ENCODE results near the gene SNED1. TPM values are rescaled to one million over a fixed set of nuclear protein-coding genes. Genes with fewer than 3 reads are reported as not detected.

The SNED1 gene
- total and polyA plus RNA-seq, 2 experiments from 2014 or later = 1.5 to 2.8 TPM

DNA sequence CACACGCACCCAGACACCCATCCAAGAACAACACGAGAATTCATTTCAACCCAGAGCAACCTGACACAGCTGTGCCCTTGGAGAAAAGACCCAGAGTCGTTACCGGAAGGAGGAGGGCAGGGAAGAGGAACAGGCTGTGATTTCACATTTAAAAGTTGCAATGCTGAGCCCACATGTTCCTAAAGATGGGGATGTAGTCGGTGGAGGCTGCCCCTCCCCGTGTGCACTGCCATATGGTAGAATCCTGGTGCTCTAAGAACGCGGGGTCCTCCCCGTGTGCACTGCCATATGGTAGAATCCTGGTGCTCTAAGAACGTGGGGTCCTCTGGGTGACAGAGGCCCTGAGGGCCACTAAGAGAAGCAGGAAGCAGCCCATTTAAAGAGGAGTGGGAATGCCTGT is 92.8 kb downstream of the SNED1 start:
- Histone ChIP-seq H3K4me3 (no peak overlapping the region), H3K4me1 (ENCODE audit: insufficient read depth) (peaks cover 11% of the 10 kb centered on the region; the same call in 1 of the 2 replicates), H4K20me1 (replicated peaks; ENCODE audit: insufficient read depth) (peaks cover 13% of the 10 kb centered on the region), H3K4me2 (no peak overlapping the region), H3K36me3 (ENCODE audit: insufficient read depth) (peaks cover 19% of the 10 kb centered on the region), H3K79me2 (replicated peaks; ENCODE audit: insufficient read depth) (peaks cover 5% of the 10 kb centered on the region; the same call in 1 of the 2 replicates), H3K27me3 (ENCODE audit: insufficient read depth) (no peaks in the 10 kb centered on the region), H3K9me2 (ENCODE audit: insufficient read depth) (no peaks in the 10 kb centered on the region), H2AFZ (no peak overlapping the region), H3F3A (replicated peaks; ENCODE audit: low read depth) (no peaks in the 10 kb centered on the region), H3K27ac (ENCODE audit: low read depth) (no peak overlapping the region)
- no peak for DNase-seq (ENCODE audit: low spot score)
- Mint-ChIP-seq H3K27me3 (ENCODE audit: insufficient read depth, low read depth, poor library complexity) (peaks cover 6% of the 10 kb centered on the region), H3K9me3 (no peaks in the 10 kb centered on the region), H3K4me3 (no peak overlapping the region), H3K4me1 (peaks cover 13% of the 10 kb centered on the region), H3K36me3 (ENCODE audit: low read depth) (peaks cover 64% of the 10 kb centered on the region), H3K27ac (no peak overlapping the region)
- no peak for ATAC-seq
- TF ChIP-seq STAT1 (IDR thresholded peaks at IDR 0.05; ENCODE audit: unreplicated experiment) = no peak
- TF ChIP-seq, protein P1, sequence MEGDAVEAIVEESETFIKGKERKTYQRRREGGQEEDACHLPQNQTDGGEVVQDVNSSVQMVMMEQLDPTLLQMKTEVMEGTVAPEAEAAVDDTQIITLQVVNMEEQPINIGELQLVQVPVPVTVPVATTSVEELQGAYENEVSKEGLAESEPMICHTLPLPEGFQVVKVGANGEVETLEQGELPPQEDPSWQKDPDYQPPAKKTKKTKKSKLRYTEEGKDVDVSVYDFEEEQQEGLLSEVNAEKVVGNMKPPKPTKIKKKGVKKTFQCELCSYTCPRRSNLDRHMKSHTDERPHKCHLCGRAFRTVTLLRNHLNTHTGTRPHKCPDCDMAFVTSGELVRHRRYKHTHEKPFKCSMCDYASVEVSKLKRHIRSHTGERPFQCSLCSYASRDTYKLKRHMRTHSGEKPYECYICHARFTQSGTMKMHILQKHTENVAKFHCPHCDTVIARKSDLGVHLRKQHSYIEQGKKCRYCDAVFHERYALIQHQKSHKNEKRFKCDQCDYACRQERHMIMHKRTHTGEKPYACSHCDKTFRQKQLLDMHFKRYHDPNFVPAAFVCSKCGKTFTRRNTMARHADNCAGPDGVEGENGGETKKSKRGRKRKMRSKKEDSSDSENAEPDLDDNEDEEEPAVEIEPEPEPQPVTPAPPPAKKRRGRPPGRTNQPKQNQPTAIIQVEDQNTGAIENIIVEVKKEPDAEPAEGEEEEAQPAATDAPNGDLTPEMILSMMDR (conservative IDR thresholded peaks at IDR 0.05; ENCODE audit: low read depth in 2 of 2) = no peak
- TF ChIP-seq NANOG (IDR thresholded peaks at IDR 0.05; ENCODE audit: borderline replicate concordance) = no peak
- TF ChIP-seq, protein P2, sequence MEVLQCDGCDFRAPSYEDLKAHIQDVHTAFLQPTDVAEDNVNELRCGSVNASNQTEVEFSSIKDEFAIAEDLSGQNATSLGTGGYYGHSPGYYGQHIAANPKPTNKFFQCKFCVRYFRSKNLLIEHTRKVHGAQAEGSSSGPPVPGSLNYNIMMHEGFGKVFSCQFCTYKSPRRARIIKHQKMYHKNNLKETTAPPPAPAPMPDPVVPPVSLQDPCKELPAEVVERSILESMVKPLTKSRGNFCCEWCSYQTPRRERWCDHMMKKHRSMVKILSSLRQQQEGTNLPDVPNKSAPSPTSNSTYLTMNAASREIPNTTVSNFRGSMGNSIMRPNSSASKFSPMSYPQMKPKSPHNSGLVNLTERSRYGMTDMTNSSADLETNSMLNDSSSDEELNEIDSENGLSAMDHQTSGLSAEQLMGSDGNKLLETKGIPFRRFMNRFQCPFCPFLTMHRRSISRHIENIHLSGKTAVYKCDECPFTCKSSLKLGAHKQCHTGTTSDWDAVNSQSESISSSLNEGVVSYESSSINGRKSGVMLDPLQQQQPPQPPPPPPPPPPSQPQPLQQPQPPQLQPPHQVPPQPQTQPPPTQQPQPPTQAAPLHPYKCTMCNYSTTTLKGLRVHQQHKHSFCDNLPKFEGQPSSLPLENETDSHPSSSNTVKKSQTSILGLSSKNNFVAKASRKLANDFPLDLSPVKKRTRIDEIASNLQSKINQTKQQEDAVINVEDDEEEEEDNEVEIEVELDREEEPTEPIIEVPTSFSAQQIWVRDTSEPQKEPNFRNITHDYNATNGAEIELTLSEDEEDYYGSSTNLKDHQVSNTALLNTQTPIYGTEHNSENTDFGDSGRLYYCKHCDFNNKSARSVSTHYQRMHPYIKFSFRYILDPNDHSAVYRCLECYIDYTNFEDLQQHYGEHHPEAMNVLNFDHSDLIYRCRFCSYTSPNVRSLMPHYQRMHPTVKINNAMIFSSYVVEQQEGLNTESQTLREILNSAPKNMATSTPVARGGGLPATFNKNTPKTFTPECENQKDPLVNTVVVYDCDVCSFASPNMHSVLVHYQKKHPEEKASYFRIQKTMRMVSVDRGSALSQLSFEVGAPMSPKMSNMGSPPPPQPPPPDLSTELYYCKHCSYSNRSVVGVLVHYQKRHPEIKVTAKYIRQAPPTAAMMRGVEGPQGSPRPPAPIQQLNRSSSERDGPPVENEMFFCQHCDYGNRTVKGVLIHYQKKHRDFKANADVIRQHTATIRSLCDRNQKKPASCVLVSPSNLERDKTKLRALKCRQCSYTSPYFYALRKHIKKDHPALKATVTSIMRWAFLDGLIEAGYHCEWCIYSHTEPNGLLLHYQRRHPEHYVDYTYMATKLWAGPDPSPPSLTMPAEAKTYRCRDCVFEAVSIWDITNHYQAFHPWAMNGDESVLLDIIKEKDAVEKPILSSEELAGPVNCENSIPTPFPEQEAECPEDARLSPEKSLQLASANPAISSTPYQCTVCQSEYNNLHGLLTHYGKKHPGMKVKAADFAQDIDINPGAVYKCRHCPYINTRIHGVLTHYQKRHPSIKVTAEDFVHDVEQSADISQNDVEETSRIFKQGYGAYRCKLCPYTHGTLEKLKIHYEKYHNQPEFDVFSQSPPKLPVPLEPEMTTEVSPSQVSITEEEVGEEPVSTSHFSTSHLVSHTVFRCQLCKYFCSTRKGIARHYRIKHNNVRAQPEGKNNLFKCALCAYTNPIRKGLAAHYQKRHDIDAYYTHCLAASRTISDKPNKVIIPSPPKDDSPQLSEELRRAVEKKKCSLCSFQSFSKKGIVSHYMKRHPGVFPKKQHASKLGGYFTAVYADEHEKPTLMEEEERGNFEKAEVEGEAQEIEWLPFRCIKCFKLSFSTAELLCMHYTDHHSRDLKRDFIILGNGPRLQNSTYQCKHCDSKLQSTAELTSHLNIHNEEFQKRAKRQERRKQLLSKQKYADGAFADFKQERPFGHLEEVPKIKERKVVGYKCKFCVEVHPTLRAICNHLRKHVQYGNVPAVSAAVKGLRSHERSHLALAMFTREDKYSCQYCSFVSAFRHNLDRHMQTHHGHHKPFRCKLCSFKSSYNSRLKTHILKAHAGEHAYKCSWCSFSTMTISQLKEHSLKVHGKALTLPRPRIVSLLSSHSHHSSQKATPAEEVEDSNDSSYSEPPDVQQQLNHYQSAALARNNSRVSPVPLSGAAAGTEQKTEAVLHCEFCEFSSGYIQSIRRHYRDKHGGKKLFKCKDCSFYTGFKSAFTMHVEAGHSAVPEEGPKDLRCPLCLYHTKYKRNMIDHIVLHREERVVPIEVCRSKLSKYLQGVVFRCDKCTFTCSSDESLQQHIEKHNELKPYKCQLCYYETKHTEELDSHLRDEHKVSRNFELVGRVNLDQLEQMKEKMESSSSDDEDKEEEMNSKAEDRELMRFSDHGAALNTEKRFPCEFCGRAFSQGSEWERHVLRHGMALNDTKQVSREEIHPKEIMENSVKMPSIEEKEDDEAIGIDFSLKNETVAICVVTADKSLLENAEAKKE (CRISPR knock-in tag; IDR thresholded peaks at IDR 0.05) = no peak
- TF ChIP-seq, protein P3, sequence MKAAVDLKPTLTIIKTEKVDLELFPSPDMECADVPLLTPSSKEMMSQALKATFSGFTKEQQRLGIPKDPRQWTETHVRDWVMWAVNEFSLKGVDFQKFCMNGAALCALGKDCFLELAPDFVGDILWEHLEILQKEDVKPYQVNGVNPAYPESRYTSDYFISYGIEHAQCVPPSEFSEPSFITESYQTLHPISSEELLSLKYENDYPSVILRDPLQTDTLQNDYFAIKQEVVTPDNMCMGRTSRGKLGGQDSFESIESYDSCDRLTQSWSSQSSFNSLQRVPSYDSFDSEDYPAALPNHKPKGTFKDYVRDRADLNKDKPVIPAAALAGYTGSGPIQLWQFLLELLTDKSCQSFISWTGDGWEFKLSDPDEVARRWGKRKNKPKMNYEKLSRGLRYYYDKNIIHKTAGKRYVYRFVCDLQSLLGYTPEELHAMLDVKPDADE (IDR thresholded peaks at IDR 0.05) = no peak
- no peak for TF ChIP-seq POLR2AphosphoS5 (IDR thresholded peaks at IDR 0.05; ENCODE audit: low read depth)
- no peak for TF ChIP-seq ZNF331 (CRISPR knock-in tag; IDR thresholded peaks at IDR 0.05; ENCODE audit: low read depth)
- TF ChIP-seq JUNB (IDR thresholded peaks at IDR 0.05; ENCODE audit: unreplicated experiment) = no peak
- TF ChIP-seq, protein P4, sequence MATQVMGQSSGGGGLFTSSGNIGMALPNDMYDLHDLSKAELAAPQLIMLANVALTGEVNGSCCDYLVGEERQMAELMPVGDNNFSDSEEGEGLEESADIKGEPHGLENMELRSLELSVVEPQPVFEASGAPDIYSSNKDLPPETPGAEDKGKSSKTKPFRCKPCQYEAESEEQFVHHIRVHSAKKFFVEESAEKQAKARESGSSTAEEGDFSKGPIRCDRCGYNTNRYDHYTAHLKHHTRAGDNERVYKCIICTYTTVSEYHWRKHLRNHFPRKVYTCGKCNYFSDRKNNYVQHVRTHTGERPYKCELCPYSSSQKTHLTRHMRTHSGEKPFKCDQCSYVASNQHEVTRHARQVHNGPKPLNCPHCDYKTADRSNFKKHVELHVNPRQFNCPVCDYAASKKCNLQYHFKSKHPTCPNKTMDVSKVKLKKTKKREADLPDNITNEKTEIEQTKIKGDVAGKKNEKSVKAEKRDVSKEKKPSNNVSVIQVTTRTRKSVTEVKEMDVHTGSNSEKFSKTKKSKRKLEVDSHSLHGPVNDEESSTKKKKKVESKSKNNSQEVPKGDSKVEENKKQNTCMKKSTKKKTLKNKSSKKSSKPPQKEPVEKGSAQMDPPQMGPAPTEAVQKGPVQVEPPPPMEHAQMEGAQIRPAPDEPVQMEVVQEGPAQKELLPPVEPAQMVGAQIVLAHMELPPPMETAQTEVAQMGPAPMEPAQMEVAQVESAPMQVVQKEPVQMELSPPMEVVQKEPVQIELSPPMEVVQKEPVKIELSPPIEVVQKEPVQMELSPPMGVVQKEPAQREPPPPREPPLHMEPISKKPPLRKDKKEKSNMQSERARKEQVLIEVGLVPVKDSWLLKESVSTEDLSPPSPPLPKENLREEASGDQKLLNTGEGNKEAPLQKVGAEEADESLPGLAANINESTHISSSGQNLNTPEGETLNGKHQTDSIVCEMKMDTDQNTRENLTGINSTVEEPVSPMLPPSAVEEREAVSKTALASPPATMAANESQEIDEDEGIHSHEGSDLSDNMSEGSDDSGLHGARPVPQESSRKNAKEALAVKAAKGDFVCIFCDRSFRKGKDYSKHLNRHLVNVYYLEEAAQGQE (IDR thresholded peaks at IDR 0.05; ENCODE audit: unreplicated experiment) = no peak
- no peak for TF ChIP-seq EZH2phosphoT487 (IDR thresholded peaks at IDR 0.05; ENCODE audit: unreplicated experiment)
- no peak for TF ChIP-seq CREB1 (CRISPR knock-in tag; IDR thresholded peaks at IDR 0.05; ENCODE audit: low read depth)
- TF ChIP-seq ZNF114 (CRISPR knock-in tag; IDR thresholded peaks at IDR 0.05) = no peak
- TF ChIP-seq EZH2 (IDR thresholded peaks at IDR 0.05; ENCODE audit: low read depth, unreplicated experiment) = no peak

All from GM23338 (cell line).